Neural cell (in vitro differentiated cells): ENCODE data around the gene OR4D11.

Experiments used
- CTCF ChIP-seq: fragments of 450-650 bp; IDR thresholded peaks from 2 replicates; pipeline ENCODE4 v1.5.1; 2014; ENCODE audit warnings: antibody characterized with exemption, mild to moderate bottlenecking, moderate library complexity; ENCODE audit not compliant: poor library complexity, severe bottlenecking
- EP300 ChIP-seq: fragments of 450-650 bp; conservative IDR thresholded peaks from 2 replicates; pipeline ENCODE4 v1.6.1; 2014; ENCODE audit warnings: antibody characterized with exemption, mild to moderate bottlenecking, moderate library complexity; ENCODE audit not compliant: poor library complexity, severe bottlenecking
- EZH2 ChIP-seq: fragments of 200-600, 300-800 bp; shearing (Covaris generic), sonication (generic); IDR thresholded peaks from 2 replicates; pipeline ENCODE4 v1.6.1; 2014; ENCODE audit warnings: antibody characterized with exemption, low read length, borderline replicate concordance, mild to moderate bottlenecking; ENCODE audit not compliant: insufficient read depth, poor library complexity, severe bottlenecking

- no peak for TF ChIP-seq CTCF
- TF ChIP-seq EZH2: no peak
- no peak for TF ChIP-seq EP300
These were observed 1.4 kb upstream of the OR4D11 start for GRCh38 chr11:59501931-59502330.
